Esophagus squamous epithelium (tissue), 4 donors: Measurements from ENCODE around the gene TANC1.

Experiments
- CTCF ChIP-seq, 6 experiments: fragments of 450-650 bp in 4 of 6; fragments of 200-600 bp in 2 of 6; sonication (generic) in 2 of 6; IDR thresholded peaks; one replicate each; pipeline ENCODE4 v1.5.1; 2016 to 2019; ENCODE audit warnings: antibody characterized with exemption in 6 of 6, mild to moderate bottlenecking in 4 of 6, moderate library complexity in 4 of 6
- POLR2A ChIP-seq, 4 donors: fragments of 450-650 bp; IDR thresholded peaks; one replicate each; pipeline ENCODE4 v1.6.1; 2017; ENCODE audit warnings: antibody characterized with exemption in 4 of 4, mild to moderate bottlenecking in 4 of 4, moderate library complexity in 3 of 4

DNA sequence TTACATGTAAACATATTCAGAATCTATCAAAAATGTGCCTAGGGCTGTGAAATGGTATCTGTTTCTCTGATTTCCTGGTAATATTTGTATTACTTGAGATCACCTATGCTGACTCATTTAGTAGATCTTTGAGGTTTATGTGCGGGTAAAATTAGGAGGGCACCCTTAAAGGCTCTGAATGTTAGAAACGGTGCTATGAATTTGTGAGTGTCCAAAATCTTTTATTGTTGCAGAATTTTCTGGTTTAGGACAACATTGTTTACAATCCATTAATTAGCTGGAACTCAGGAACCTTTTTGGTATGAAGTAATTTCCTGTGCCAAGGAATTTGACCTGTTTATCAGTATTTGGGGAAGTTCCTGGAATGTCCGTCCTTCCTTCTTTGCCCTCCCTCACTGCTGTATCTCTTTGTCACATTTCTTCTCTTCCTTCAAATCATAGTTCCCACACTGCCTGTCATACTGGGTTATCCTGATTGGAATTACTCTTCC is 130.5 kb downstream of the TANC1 start:
- no peak for TF ChIP-seq CTCF (IDR thresholded peaks at IDR 0.05)
- TF ChIP-seq POLR2A (IDR thresholded peaks at IDR 0.05): no peak
